ENCODE measurements around the gene ATP1A2. TPM values are rescaled to one million over a fixed set of nuclear protein-coding genes. Genes with fewer than 3 reads are reported as not detected.

Gene ATP1A2
- total and polyA plus RNA-seq, 2 experiments from 2014 or later = 11.3 to 40.9 TPM

- Histone ChIP-seq H3K4me3 (no peak overlapping the region), H3K36me3 (no peaks in the 10 kb centered on the region), H3K27ac (no peak overlapping the region), H3K9me3 (ENCODE audit: low read depth) (no peaks in the 10 kb centered on the region), H3K27me3 (no peaks in the 10 kb centered on the region), H3K4me1 (ENCODE audit: low read depth) (peaks cover 49% of the 10 kb centered on the region)
- TF ChIP-seq CTCF (IDR thresholded peaks at IDR 0.05; ENCODE audit: low read depth, low read length) = no peak
- DNase-seq (ENCODE audit: low read depth in 1 of 2, low spot score in 1 of 2) = no peak
Measured at GRCh38 chr1:160117300-160117699, 1.7 kb downstream of the ATP1A2 start.

- peaks cover 49% of the 10 kb centered on the region for H3K4me1 ChIP-seq (ENCODE audit: low read depth)
- no peak overlapping the region for H3K27ac ChIP-seq
- DNase-seq (ENCODE audit: low read depth in 1 of 2, low spot score in 1 of 2) = peak; percentile 61 to 64
- H3K27me3 ChIP-seq = no peaks in the 10 kb centered on the region
- H3K4me3 ChIP-seq = no peak overlapping the region
- H3K9me3 ChIP-seq (ENCODE audit: low read depth) = no peaks in the 10 kb centered on the region
- H3K36me3 ChIP-seq = no peaks in the 10 kb centered on the region
- no peak for TF ChIP-seq CTCF (IDR thresholded peaks at IDR 0.05; ENCODE audit: low read depth, low read length)
Measured at GRCh38 chr1:160117709-160118183, 2.2 kb downstream of the ATP1A2 start.

DNA sequence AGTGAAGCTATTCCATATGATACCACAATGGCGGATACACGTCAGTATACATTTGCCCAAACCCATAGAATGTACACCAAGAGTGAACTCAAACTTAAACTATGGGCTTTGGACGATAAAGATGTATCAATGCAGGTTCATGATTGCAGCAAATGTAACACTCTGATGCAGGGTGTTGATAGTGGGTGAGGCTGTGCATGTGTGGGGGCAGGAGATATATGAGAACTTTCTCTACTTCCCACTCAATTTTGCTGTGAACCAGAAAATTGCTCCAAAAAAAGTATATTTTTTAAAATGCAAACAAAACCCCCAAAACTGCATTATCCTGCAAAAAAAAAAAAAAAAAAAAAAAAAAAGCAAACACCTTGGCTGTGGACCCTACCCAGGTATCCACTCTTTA, 3.4 kb downstream of the ATP1A2 start:
- no peak for DNase-seq (ENCODE audit: low read depth in 1 of 2, low spot score in 1 of 2)
- Histone ChIP-seq H3K27me3 (no peaks in the 10 kb centered on the region), H3K9me3 (ENCODE audit: low read depth) (no peaks in the 10 kb centered on the region), H3K4me1 (ENCODE audit: low read depth) (peaks cover 48% of the 10 kb centered on the region), H3K4me3 (no peak overlapping the region), H3K36me3 (no peaks in the 10 kb centered on the region), H3K27ac (no peak overlapping the region)
- no peak for TF ChIP-seq CTCF (IDR thresholded peaks at IDR 0.05; ENCODE audit: low read depth, low read length)

GRCh38 chr1:160120797-160121196, 5.2 kb downstream of the ATP1A2 start:
- DNase-seq (ENCODE audit: low read depth in 1 of 2, low spot score in 1 of 2) = no peak
- Histone ChIP-seq H3K36me3 (no peaks in the 10 kb centered on the region), H3K4me1 (ENCODE audit: low read depth) (peaks cover 31% of the 10 kb centered on the region), H3K9me3 (ENCODE audit: low read depth) (no peaks in the 10 kb centered on the region), H3K27ac (no peak overlapping the region), H3K4me3 (no peak overlapping the region), H3K27me3 (no peaks in the 10 kb centered on the region)
- no peak for TF ChIP-seq CTCF (IDR thresholded peaks at IDR 0.05; ENCODE audit: low read depth, low read length)

- H3K9me3 ChIP-seq (ENCODE audit: low read depth) = no peaks in the 10 kb centered on the region
- H3K4me1 ChIP-seq (ENCODE audit: low read depth) = peaks cover 25% of the 10 kb centered on the region
- H3K36me3 ChIP-seq = no peaks in the 10 kb centered on the region
- H3K27me3 ChIP-seq = no peaks in the 10 kb centered on the region
- H3K27ac ChIP-seq = no peak overlapping the region
- TF ChIP-seq CTCF (IDR thresholded peaks at IDR 0.05; ENCODE audit: low read depth, low read length) = no peak
- no peak overlapping the region for H3K4me3 ChIP-seq
- no peak for DNase-seq (ENCODE audit: low read depth in 1 of 2, low spot score in 1 of 2)
Measured at GRCh38 chr1:160121388-160121787, 5.8 kb downstream of the ATP1A2 start.
